HG03565 (cell line): Measurements from ENCODE around the gene AXIN1.
"Not testable (repeated sequence)": the region's sequence is repeated elsewhere in the genome, so short reads cannot be mapped to it uniquely, and the experiment has no call there.

Experiments used
- ATAC-seq: cut with Tn5 transposase; IDR thresholded peaks from one replicate; pipeline ENCODE4 v1.9.1; 2021; ENCODE audit warnings: mild to moderate bottlenecking, moderate library complexity; ENCODE audit not compliant: unreplicated experiment

AXIN1 gene

GRCh38 chr16:369866-370436 is 17.4 kb upstream of the AXIN1 start:
- no peak for ATAC-seq

- no peak for ATAC-seq
These were observed 16.8 kb upstream of the AXIN1 start for GRCh38 chr16:369275-369865.

- ATAC-seq = no peak
These were observed 16.1 kb upstream of the AXIN1 start for GRCh38 chr16:368388-369158.

GRCh38 chr16:367333-367903 is 14.9 kb upstream of the AXIN1 start:
- ATAC-seq = no peak

- no peak for ATAC-seq
These were observed 14.0 kb upstream of the AXIN1 start for GRCh38 chr16:366476-366875.

GRCh38 chr16:364595-365491 is 12.3 kb upstream of the AXIN1 start:
- ATAC-seq = no peak

GRCh38 chr16:363766-364490 is 11.4 kb upstream of the AXIN1 start:
- ATAC-seq = no peak

GRCh38 chr16:363110-363765 is 10.7 kb upstream of the AXIN1 start:
- no peak for ATAC-seq

- not testable (repeated sequence) for ATAC-seq
These were observed 10.1 kb upstream of the AXIN1 start for GRCh38 chr16:362702-362999.

GRCh38 chr16:361872-362701 is 9.6 kb upstream of the AXIN1 start:
- ATAC-seq = no peak

- no peak for ATAC-seq
These were observed 8.9 kb upstream of the AXIN1 start for GRCh38 chr16:361341-361871.

- ATAC-seq = no peak
These were observed 8.3 kb upstream of the AXIN1 start for GRCh38 chr16:360698-361336.

- no peak for ATAC-seq
These were observed 7.6 kb upstream of the AXIN1 start for GRCh38 chr16:359871-360697.

GRCh38 chr16:359067-359763 is 6.7 kb upstream of the AXIN1 start:
- ATAC-seq = no peak

- ATAC-seq = no peak
These were observed 4.2 kb upstream of the AXIN1 start for GRCh38 chr16:356741-357140.

- no peak for ATAC-seq
These were observed 2.5 kb upstream of the AXIN1 start for GRCh38 chr16:354971-355461.
